ENCODE data around the gene C1QTNF8. TPM values are rescaled to one million over a fixed set of nuclear protein-coding genes. Genes with fewer than 3 reads are reported as not detected.

The C1QTNF8 gene
- total RNA-seq, 1 donor from 2014 or later: not detected

GRCh38 chr16:1061769-1062505 is 34.1 kb downstream of the C1QTNF8 start:
- no peak for DNase-seq (ENCODE audit: low spot score)

- DNase-seq (ENCODE audit: low spot score): no peak
Measured at GRCh38 chr16:1060416-1061340, 35.4 kb downstream of the C1QTNF8 start.

GRCh38 chr16:1059310-1059709 is 36.7 kb downstream of the C1QTNF8 start:
- DNase-seq (ENCODE audit: low spot score): no peak

DNA sequence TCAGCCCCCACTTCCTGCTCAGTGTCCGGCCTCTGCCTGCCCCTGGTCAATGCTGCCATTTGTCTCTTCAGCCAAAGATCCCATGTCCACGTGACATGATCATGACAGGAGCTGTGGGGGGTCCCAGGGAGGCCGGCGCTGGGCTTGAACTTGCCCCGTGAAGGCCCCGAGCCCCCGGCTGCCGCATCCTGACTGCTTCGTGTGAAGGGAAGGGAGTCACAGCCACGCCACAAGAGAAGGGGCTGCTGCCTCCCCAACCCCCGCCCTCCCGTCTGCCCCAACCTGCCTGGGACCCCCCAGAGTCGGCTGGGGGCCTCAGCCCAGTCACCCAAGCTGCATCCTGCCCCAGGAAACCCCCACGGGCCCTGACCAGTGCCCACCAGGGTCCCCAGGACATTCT is 37.8 kb downstream of the C1QTNF8 start:
- no peak for DNase-seq (ENCODE audit: low spot score)

GRCh38 chr16:1057252-1057932 is 38.7 kb downstream of the C1QTNF8 start:
- no peak for DNase-seq (ENCODE audit: low spot score)

DNA sequence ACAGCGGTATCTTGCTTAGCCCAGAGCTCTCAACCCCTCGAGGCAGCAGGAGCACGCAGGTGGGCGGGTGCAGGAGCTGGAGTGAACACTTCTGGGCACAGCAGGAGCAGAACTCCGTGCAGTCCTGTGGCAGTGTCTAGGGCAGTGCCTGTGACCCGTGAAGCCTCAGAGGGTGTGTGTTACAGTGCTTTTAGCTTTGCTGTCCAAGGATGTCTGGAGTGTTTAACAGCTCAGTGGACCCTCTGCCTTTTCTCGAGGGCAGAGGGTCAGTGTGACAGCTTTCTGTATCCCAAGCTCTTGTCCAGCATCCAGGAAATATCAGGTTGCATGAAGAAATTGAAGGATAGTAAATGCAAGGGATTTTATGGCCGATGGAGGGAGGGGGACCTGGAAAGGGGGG is 39.8 kb downstream of the C1QTNF8 start:
- DNase-seq (ENCODE audit: low spot score): no peak

- no peak for DNase-seq (ENCODE audit: low spot score)
Measured at GRCh38 chr16:1055557-1055924, 40.5 kb downstream of the C1QTNF8 start.

DNA sequence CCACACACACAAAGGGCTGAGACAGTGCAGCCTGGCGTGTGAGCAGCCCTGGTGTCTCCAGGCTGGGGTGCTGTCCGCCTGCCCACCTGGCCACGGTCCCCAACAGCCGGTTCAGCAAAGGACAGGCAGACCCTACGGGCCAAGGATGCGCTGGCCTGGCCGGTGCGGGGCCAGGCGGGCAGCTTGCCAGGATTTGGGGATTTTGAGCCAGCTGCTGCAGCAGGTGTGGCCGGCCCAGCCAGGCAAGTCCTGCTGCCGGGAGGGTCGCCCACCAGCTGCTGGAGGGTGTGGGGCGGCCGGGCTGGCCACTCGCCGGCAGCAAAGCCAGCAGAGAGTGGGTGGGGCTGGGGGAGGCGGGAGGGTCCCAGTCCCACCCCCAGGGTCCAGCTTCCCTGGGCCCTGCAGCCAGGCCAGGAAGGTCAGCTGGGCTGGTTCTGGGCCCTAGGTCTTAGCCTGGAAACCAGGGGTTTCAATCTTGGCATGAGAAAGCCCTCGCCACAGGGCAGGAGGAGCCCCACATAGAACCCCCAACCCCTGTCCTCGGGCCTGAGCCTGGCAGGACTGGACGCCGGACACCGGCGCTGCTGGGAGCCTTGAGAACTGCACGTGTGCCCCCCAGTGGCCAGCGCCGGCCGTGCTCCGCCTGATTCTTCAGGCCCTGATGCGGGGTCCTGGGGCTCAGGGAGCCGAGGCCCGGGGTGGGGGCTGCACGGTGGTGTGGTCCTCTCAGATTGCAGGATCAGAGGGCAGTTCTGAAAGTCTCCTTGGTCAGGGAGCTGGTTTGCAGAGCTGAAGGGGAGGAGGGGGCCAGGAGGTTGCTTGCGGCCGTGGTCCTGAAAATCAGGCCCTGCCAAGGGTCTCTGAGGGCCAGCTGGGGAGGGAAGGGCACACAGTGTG is 41.1 kb downstream of the C1QTNF8 start:
- peak; percentile 54 for DNase-seq (ENCODE audit: low spot score)

DNA sequence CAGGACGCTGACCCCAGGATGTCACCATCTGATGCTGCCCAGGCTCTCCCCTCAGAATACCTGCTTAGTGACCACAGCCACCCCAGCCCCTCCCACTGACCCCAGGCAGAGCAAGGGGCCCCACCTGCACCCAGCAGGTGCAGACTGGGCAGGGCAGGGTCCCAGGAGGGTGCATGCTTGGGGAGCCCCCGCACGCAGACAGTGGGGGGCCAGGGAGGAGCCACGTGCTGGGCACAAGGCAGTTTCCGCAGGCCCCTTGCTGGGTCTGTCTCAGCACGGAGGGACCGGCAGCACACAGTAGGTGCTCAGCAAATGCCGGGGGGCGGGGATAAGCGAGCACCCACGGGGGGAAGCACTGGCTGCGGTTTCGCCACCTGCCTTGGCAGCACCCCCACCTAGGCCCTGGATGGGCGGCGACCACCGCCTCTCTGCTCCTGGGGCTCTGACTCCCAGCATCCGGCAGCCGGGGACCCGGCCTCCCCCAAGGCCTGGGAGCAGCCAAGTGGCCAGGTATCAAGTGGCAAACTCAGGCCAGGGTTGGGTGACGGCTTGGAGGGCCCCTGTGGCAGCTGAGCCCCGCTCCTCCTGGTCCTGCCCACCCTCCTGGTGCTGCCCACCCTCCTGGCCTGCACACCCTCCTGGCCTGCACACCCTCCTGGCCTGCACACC is 42.2 kb downstream of the C1QTNF8 start:
- DNase-seq (ENCODE audit: low spot score): no peak

DNA sequence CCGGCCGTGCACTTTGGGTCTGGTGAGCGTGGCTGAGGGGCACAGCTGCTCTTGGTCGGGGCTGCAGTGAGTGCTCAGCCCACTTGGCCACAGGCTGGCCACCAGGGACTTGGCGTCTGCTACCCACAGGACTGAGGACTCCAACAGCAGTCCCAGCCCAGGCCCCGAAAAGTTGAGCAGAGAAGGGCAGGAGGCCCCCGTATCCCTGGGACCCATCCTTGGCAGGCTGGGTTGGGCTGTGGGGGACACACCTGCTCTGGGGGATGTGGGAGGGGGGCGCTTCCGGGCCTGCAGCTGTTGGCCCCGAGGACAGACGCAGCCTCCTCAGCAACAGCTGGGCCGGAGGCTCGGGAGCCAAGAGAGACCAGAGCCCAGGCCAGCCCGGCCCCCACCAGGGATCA is 42.9 kb downstream of the C1QTNF8 start:
- no peak for DNase-seq (ENCODE audit: low spot score)

- no peak for DNase-seq (ENCODE audit: low spot score)
Measured at GRCh38 chr16:1052721-1053120, 43.3 kb downstream of the C1QTNF8 start.

DNA sequence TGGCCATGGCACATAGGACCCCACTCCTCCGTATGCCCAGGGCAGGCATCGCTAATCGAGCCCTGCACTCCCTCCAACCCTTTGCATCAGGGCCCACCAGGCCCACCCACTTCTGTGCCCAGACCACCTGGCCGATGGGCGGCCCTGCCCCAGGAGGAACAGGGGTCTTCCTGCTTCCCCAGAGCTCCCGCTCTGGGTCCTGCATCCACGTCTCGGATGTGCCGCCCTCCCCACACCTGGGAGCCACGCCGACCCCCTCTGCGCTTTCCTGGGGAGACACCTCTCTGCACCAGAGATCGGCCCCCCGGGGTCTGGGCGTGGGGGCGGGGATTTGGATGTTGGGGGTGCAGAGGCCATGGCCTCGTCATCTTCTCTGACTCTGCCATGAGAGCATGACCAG is 44.6 kb downstream of the C1QTNF8 start:
- no peak for DNase-seq (ENCODE audit: low spot score)

DNA sequence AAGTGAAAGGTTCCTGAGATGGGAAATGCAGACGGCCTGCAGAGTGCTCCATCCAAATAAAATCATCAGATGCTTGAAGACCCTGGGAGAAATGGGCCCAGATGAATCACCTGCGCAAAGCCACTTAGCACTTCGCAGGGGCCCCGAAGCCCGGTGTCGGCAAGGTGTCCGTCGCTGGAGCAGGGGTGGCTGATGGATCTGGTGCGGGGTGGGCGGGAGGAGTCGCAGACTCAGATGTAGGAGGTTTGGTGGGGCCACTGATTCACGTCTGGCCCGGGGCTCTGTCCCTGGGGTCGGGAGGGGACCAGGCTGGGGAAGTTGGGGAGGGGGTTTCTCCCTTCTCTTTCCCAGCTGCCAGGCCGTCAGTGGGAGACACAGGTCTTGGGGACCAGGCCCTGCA is 45.1 kb downstream of the C1QTNF8 start:
- no peak for DNase-seq (ENCODE audit: low spot score)

- no peak for DNase-seq (ENCODE audit: low spot score)
Measured at GRCh38 chr16:1050516-1050915, 45.5 kb downstream of the C1QTNF8 start.

DNA sequence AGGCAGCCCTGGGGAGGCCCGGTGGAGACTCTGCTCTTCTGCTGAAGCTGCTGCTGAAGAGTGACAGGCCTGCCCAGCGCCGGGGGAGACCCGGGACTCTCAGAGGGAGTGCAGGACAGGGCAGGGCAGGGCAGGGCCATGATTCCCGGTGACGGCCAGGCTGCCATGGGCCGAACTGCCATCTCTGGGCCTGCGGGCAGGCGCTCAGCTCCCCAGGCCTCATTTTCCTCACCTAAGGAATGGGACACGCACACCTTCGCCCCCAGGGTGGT is 46.1 kb downstream of the C1QTNF8 start:
- no peak for DNase-seq (ENCODE audit: low spot score)

GRCh38 chr16:1049113-1049975 is 46.7 kb downstream of the C1QTNF8 start:
- no peak for DNase-seq (ENCODE audit: low spot score)

GRCh38 chr16:1048442-1049112 is 47.5 kb downstream of the C1QTNF8 start:
- peak; percentile 87 for DNase-seq (ENCODE audit: low spot score)

- DNase-seq (ENCODE audit: low spot score): no peak
Measured at GRCh38 chr16:1047801-1048200, 48.2 kb downstream of the C1QTNF8 start.

- no peak for DNase-seq (ENCODE audit: low spot score)
Measured at GRCh38 chr16:1047123-1047522, 48.9 kb downstream of the C1QTNF8 start.

All from umbilical cord (tissue), 2 donors.